Endothelial cell of umbilical vein (primary cell): ENCODE data around the gene AIG1. TPM values are rescaled to one million over a fixed set of nuclear protein-coding genes. Genes with fewer than 3 reads are reported as not detected.

ENCODE experiments used
- BruUV-seq: library from RNA; stranded (reverse); fragments of 400-500 nt; replicated peaks from 2 replicates; lab custom pipeline; 2021; lab: Mats Ljungman, UMichigan
- CTCF ChIA-PET: fragments of 300-600, 350-600 bp; sonication (Branson Sonifier 250); formaldehyde crosslinking; loops from one replicate; lab custom pipeline; 2021; ENCODE audit warnings: antibody characterized with exemption, inconsistent platforms; lab: Charles Lee
- POLR2A ChIA-PET: fragments of 300-600, 350-600 bp; sonication (Branson Sonifier 250); formaldehyde crosslinking; loops from one replicate; lab custom pipeline; 2021; ENCODE audit warnings: antibody characterized with exemption, inconsistent platforms; lab: Charles Lee
- DNase-seq: peaks from one replicate; pipeline ENCODE4 v3.0.0-alpha.2; 2011; ENCODE audit warnings: low read depth, low spot score
- FAIRE-seq: peaks from 2 replicates; lab custom pipeline; 2011; peaks lifted over from hg19 to GRCh38; lab: Jason Lieb, UNC
- H2AFZ ChIP-seq: 2 replicates; pipeline ENCODE4 v1.6.0; 2012; ENCODE audit warnings: low read depth, low read length, control low read depth, inconsistent platforms
- H3K27ac ChIP-seq: 2 replicates; pipeline ENCODE4 v1.5.1; 2011; ENCODE audit warnings: low read depth, mild to moderate bottlenecking, control low read depth, low read length, moderate library complexity; ENCODE audit not compliant: insufficient read depth
- H3K27me3 ChIP-seq, 2 experiments: 2 replicates each; pipeline versions ENCODE4 v1.6.0 to v1.6.1; 2011; ENCODE audit warnings: low read length in 2 of 2, mixed read lengths in 1 of 2; ENCODE audit not compliant: control insufficient read depth in 2 of 2, insufficient read depth in 2 of 2
- H3K36me3 ChIP-seq, 2 experiments: 2 replicates in 1 of 2; 3 replicates in 1 of 2; pipeline ENCODE4 v1.5.1; 2011; ENCODE audit warnings: low read length in 2 of 2, mild to moderate bottlenecking in 1 of 2, moderate library complexity in 1 of 2; ENCODE audit not compliant: control insufficient read depth in 2 of 2, insufficient read depth in 2 of 2; ENCODE audit errors: extremely low read depth in 1 of 2
- H3K4me1 ChIP-seq: 3 replicates; pipeline ENCODE4 v1.5.1; 2011; ENCODE audit warnings: mild to moderate bottlenecking, low read length; ENCODE audit not compliant: control insufficient read depth, insufficient read depth; ENCODE audit errors: extremely low read depth
- H3K4me2 ChIP-seq: 2 replicates; pipeline ENCODE4 v1.6.1; 2011; ENCODE audit warnings: low read length, control low read depth, mixed read lengths; ENCODE audit not compliant: insufficient read depth
- H3K4me3 ChIP-seq, 3 experiments: fragments of 200-600 bp in 1 of 3; sonication (generic), shearing (Covaris generic) in 1 of 3; replicated peaks in 1 of 3; 2 replicates each; pipeline ENCODE4 v1.5.1; 2011 to 2016; ENCODE audit warnings: control low read depth in 3 of 3, low read length in 3 of 3, mild to moderate bottlenecking in 2 of 3, inconsistent platforms in 1 of 3, low read depth in 1 of 3, moderate library complexity in 1 of 3; ENCODE audit not compliant: insufficient read depth in 1 of 3
- H3K79me2 ChIP-seq: 2 replicates; pipeline ENCODE4 v1.6.0; 2012; ENCODE audit warnings: low read length, inconsistent platforms; ENCODE audit not compliant: control insufficient read depth, insufficient read depth
- H3K9ac ChIP-seq: replicated peaks from 2 replicates; pipeline ENCODE3; 2011; ENCODE audit warnings: low read length, control low read depth; ENCODE audit not compliant: insufficient read depth; ENCODE audit errors: extremely low read depth
- H3K9me1 ChIP-seq: replicated peaks from 3 replicates; pipeline ENCODE4 v1.6.0; 2011; ENCODE audit warnings: mild to moderate bottlenecking, low read length; ENCODE audit not compliant: control insufficient read depth, insufficient read depth; ENCODE audit errors: extremely low read depth
- H3K9me3 ChIP-seq: replicated peaks from 2 replicates; pipeline ENCODE4 v1.5.1; 2012; ENCODE audit warnings: low read length, inconsistent platforms; ENCODE audit not compliant: control insufficient read depth, insufficient read depth
- H4K20me1 ChIP-seq: replicated peaks from 2 replicates; pipeline ENCODE3; 2011; ENCODE audit warnings: mild to moderate bottlenecking, low read length; ENCODE audit not compliant: control insufficient read depth, insufficient read depth; ENCODE audit errors: extremely low read depth
- GATA2 ChIP-seq: IDR thresholded peaks from 2 replicates; pipeline ENCODE4 v1.7.0; 2011; ENCODE audit warnings: low read depth, mild to moderate bottlenecking, moderate library complexity, mixed read lengths, low read length; ENCODE audit not compliant: insufficient read length, insufficient read depth
- MYC ChIP-seq: IDR thresholded peaks from one replicate; pipeline ENCODE4 v1.6.1; 2011; ENCODE audit warnings: mild to moderate bottlenecking, low read depth, low read length
- POLR2A ChIP-seq: IDR thresholded peaks from 2 replicates; pipeline ENCODE4 v1.6.1; 2012; ENCODE audit warnings: low read depth, mild to moderate bottlenecking, control low read depth, low read length
- POLR2AphosphoS5 ChIP-seq: IDR thresholded peaks from 2 replicates; pipeline ENCODE4 v1.6.1; 2012; ENCODE audit warnings: low read depth, mild to moderate bottlenecking, control low read depth, low read length, moderate library complexity; ENCODE audit not compliant: insufficient read depth
- dilution Hi-C: fragments of 300-500 bp; cut with MboI; formaldehyde crosslinking; loops from one replicate; pipeline ENCODE4 v1.15.0; 2019; ENCODE audit warnings: low sequenced_read_pairs; ENCODE audit not compliant: extremely low pct_ligation_motif_present
- intact Hi-C: fragments of 100-400 bp; cut with micrococcal nuclease; formaldehyde crosslinking; loops from one replicate; pipeline ENCODE4 v1.10.0; 2022
- polyA plus RNA-seq, 4 experiments: library from polyadenylated mRNA; depleted of rRNA in 3 of 4; stranded (reverse) in 3 of 4; unstranded in 1 of 4; fragments of >200 nt; gene quantifications; 2 replicates each; pipeline versions ENCODE4 v1.2.1 to v1.2.3, GENCODE V29; 2011 to 2012; ENCODE audit warnings: missing spikeins in 1 of 4
- total RNA-seq: library from RNA; stranded (reverse); gene quantifications from 2 replicates; pipeline ENCODE4 v1.2.3, GENCODE V29; 2021

AIG1 gene
- total and polyA plus RNA-seq, 2 donors (not counting 3 experiments of a cell fraction or from before 2014, with no cell fraction given): 17.7 to 22.7 TPM

DNA sequence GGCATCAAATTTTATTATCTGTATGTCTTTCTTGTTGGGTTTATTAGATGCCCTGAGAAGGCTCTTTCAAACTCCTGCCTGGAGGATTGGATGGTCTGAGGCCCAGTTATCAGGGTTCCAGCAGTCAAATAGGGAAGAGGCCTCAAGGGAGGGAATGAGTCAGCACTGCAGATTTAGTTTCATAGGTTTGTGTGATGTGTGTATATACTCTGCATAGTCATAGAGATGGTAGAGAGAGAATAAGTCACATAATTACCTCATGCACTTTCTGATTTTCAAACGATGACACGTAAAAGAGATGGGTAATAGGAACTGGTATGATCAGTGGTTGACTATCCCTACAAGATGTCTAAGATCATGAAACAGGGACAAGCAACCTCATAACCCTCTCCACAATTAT is 307.7 kb downstream of the AIG1 start:
- Histone ChIP-seq H3K27me3 (no peaks in the 10 kb centered on the region), H3K9ac (no peak overlapping the region), H3K36me3 (no peaks in the 10 kb centered on the region), H3K9me3 (no peaks in the 10 kb centered on the region), H3K4me1 (no peaks in the 10 kb centered on the region), H3K4me3 (no peak overlapping the region), H3K79me2 (no peaks in the 10 kb centered on the region), H2AFZ (no peak overlapping the region), H3K27ac (no peak overlapping the region), H3K4me2 (no peak overlapping the region), H3K9me1 (no peaks in the 10 kb centered on the region), H4K20me1 (no peaks in the 10 kb centered on the region)
- DNase-seq (no peak), FAIRE-seq (no peak)
- ChIA-PET CTCF (no interaction called here), POLR2A (no interaction called here)
- BruUV-seq: no TSS peak
- dilution Hi-C loops: no loop called here
- TF ChIP-seq POLR2AphosphoS5: no peak
- no peak for TF ChIP-seq POLR2A
- intact Hi-C loops: no loop called here

DNA sequence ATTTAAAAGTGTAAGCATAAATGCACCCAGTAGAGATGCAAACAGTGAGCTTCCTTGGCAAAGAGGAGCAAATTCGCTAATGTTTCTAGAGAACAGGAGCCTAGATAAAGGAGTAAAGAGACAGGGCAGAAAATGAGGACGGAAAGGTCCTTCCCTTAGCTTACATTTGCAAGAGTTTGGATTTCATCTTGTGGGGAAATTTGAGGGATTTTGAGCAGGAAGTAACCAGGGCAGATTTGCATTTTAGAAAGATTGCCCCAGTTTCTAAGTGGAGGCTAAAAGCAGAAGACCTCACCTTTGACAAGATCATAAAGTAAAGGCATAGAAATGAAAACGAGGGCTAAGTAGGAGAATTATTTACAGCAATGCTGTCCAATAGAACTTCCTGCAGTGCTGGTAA is 309.3 kb downstream of the AIG1 start:
- FAIRE-seq (no peak), DNase-seq (no peak)
- Histone ChIP-seq H3K4me2 (no peak overlapping the region), H3K9ac (no peak overlapping the region), H3K36me3 (no peaks in the 10 kb centered on the region), H3K79me2 (no peaks in the 10 kb centered on the region), H3K27ac (no peak overlapping the region), H3K4me3 (no peak overlapping the region), H3K4me1 (no peaks in the 10 kb centered on the region), H2AFZ (no peak overlapping the region), H3K27me3 (no peaks in the 10 kb centered on the region), H4K20me1 (no peaks in the 10 kb centered on the region), H3K9me1 (no peaks in the 10 kb centered on the region), H3K9me3 (no peaks in the 10 kb centered on the region)
- intact Hi-C loops (no loop called here), dilution Hi-C loops (no loop called here)
- POLR2A ChIA-PET: no interaction called here
- CTCF ChIA-PET: interaction anchor here (1.1 to 1.3 kb wide), 2 partner anchors 12 to 18 kb away, joined by 3 read pairs; no protein-coding TSS in a partner anchor
- BruUV-seq: no TSS peak
- TF ChIP-seq MYC (no peak), POLR2AphosphoS5 (no peak), GATA2 (no peak)
